ENCODE measurements around the gene KDM4C. TPM values are rescaled to one million over a fixed set of nuclear protein-coding genes. Genes with fewer than 3 reads are reported as not detected.

Gene KDM4C
- total and polyA plus RNA-seq, 2 donors (not counting 1 experiment from before 2014, with no cell fraction given): 49.7 to 141 TPM

GRCh38 chr9:6790866-6791265 is 33.1 kb downstream of the KDM4C start:
- POLR2A ChIA-PET: no interaction called here
- no peaks in the 10 kb centered on the region for H3K9me3 Mint-ChIP-seq (ENCODE audit: insufficient read depth)
- peaks cover 87% of the 10 kb centered on the region for H4K20me1 ChIP-seq (ENCODE audit: control insufficient read depth, insufficient read depth, low read length, poor library complexity, severe bottlenecking)
- H2AFZ ChIP-seq (ENCODE audit: insufficient read depth, low read depth, low read length, poor library complexity, severe bottlenecking): no peak overlapping the region
- peaks cover 92% of the 10 kb centered on the region for H3K79me2 ChIP-seq (ENCODE audit: control insufficient read depth, insufficient read depth, low read length)
- ATAC-seq (ENCODE audit: low read depth) (no peak), DNase-seq (no peak)
- CTCF ChIA-PET: no interaction called here
- H3K4me3 ChIP-seq (ENCODE audit: control extremely low read depth in 1 of 5, extremely low read depth in 1 of 5, insufficient read depth in 1 of 5, low read depth in 2 of 5, low read length in 4 of 5): no peak overlapping the region
- no peak overlapping the region for H3K27ac Mint-ChIP-seq
- peaks cover 35% of the 10 kb centered on the region for H3K4me1 Mint-ChIP-seq
- peaks cover 2 to 21% of the 10 kb centered on the region in 2 experiments for H3K36me3 ChIP-seq (replicated peaks in 1 of 2; ENCODE audit: control extremely low read depth in 1 of 2, control insufficient read depth in 1 of 2, extremely low read depth in 1 of 2, insufficient read depth in 2 of 2, low read length in 1 of 2)
- intact Hi-C loops (cut with micrococcal nuclease): no loop called here
- TF ChIP-seq EZH2 (IDR thresholded peaks at IDR 0.05; ENCODE audit: borderline replicate concordance, insufficient read depth, low read depth, low read length, poor library complexity, severe bottlenecking): no peak
- no peak for TF ChIP-seq CTCF (IDR thresholded peaks at IDR 0.05)
- no peaks in the 10 kb centered on the region for H3K27me3 Mint-ChIP-seq
- 100% methylated on average over 2 of the region's 5 CpGs for WGBS (ENCODE audit: insufficient coverage)
- no peak overlapping the region for H3K4me3 Mint-ChIP-seq
- no peak overlapping the region for H3K9ac ChIP-seq (ENCODE audit: low read length)
- H3K4me1 ChIP-seq (ENCODE audit: control insufficient read depth in 2 of 2, insufficient read depth in 2 of 2, low read length in 2 of 2): peaks cover 15 to 23% of the 10 kb centered on the region in 2 donors
- H3K27ac ChIP-seq (ENCODE audit: low read length in 2 of 2): no peak overlapping the region
- no peaks in the 10 kb centered on the region for H3K27me3 ChIP-seq (replicated peaks in 1 of 4; ENCODE audit: control extremely low read depth in 1 of 4, control insufficient read depth in 3 of 4, insufficient read depth in 4 of 4, low read length in 3 of 4)
- H3K9me3 ChIP-seq (ENCODE audit: control extremely low read depth in 1 of 3, control insufficient read depth in 2 of 3, insufficient read depth in 1 of 3, low read length in 2 of 3): no peaks in the 10 kb centered on the region
- no peak overlapping the region for H3K4me2 ChIP-seq (replicated peaks; ENCODE audit: low read depth, low read length, poor library complexity, severe bottlenecking)

GRCh38 chr9:6793203-6793602 is 35.4 kb downstream of the KDM4C start:
- WGBS (ENCODE audit: insufficient coverage): 100% methylated on average over 2 of the region's 3 CpGs
- Mint-ChIP-seq H3K27me3 (no peaks in the 10 kb centered on the region), H3K9me3 (ENCODE audit: insufficient read depth) (no peaks in the 10 kb centered on the region), H3K4me3 (no peak overlapping the region), H3K4me1 (peaks cover 26% of the 10 kb centered on the region), H3K27ac (no peak overlapping the region)
- H3K4me3 ChIP-seq (ENCODE audit: control extremely low read depth in 1 of 5, extremely low read depth in 1 of 5, insufficient read depth in 1 of 5, low read depth in 2 of 5, low read length in 4 of 5): no peak overlapping the region
- no peaks in the 10 kb centered on the region for H3K9me3 ChIP-seq (ENCODE audit: control extremely low read depth in 1 of 3, control insufficient read depth in 2 of 3, insufficient read depth in 1 of 3, low read length in 2 of 3)
- no peak overlapping the region for H3K27ac ChIP-seq (ENCODE audit: low read length in 2 of 2)
- peaks cover 2 to 30% of the 10 kb centered on the region in 2 experiments for H3K36me3 ChIP-seq (replicated peaks in 1 of 2; ENCODE audit: control extremely low read depth in 1 of 2, control insufficient read depth in 1 of 2, extremely low read depth in 1 of 2, insufficient read depth in 2 of 2, low read length in 1 of 2)
- H3K27me3 ChIP-seq (replicated peaks in 1 of 4; ENCODE audit: control extremely low read depth in 1 of 4, control insufficient read depth in 3 of 4, insufficient read depth in 4 of 4, low read length in 3 of 4): no peaks in the 10 kb centered on the region
- DNase-seq (no peak), ATAC-seq (ENCODE audit: low read depth) (no peak)
- H4K20me1 ChIP-seq (ENCODE audit: control insufficient read depth, insufficient read depth, low read length, poor library complexity, severe bottlenecking): peaks cover 76% of the 10 kb centered on the region
- H3K4me2 ChIP-seq (replicated peaks; ENCODE audit: low read depth, low read length, poor library complexity, severe bottlenecking): no peak overlapping the region
- no peak overlapping the region for H2AFZ ChIP-seq (ENCODE audit: insufficient read depth, low read depth, low read length, poor library complexity, severe bottlenecking)
- H3K4me1 ChIP-seq (ENCODE audit: control insufficient read depth in 2 of 2, insufficient read depth in 2 of 2, low read length in 2 of 2): peaks cover 5% of the 10 kb centered on the region in 2 donors
- H3K9ac ChIP-seq (ENCODE audit: low read length): no peak overlapping the region
- H3K79me2 ChIP-seq (ENCODE audit: control insufficient read depth, insufficient read depth, low read length): peaks cover 91% of the 10 kb centered on the region
- intact Hi-C loops (cut with micrococcal nuclease): no loop called here
- CTCF ChIA-PET: no interaction called here
- POLR2A ChIA-PET: no interaction called here
- TF ChIP-seq CTCF (IDR thresholded peaks at IDR 0.05): no peak
- no peak for TF ChIP-seq EZH2 (IDR thresholded peaks at IDR 0.05; ENCODE audit: borderline replicate concordance, insufficient read depth, low read depth, low read length, poor library complexity, severe bottlenecking)
